GM19035 (cell line): Measurements from ENCODE around the gene ECE2.

Source experiments
- ATAC-seq: cut with Tn5 transposase; IDR thresholded peaks from one replicate; pipeline ENCODE4 v1.9.1; 2021; ENCODE audit not compliant: unreplicated experiment

ECE2 gene

GRCh38 chr3:184275961-184276910 is at the start of gene ECE2:
TSS of gene ECE2 (plus strand) at chr3:184276022. CDS start at chr3:184276154, 132 bp downstream.
- ATAC-seq, result no peak

DNA sequence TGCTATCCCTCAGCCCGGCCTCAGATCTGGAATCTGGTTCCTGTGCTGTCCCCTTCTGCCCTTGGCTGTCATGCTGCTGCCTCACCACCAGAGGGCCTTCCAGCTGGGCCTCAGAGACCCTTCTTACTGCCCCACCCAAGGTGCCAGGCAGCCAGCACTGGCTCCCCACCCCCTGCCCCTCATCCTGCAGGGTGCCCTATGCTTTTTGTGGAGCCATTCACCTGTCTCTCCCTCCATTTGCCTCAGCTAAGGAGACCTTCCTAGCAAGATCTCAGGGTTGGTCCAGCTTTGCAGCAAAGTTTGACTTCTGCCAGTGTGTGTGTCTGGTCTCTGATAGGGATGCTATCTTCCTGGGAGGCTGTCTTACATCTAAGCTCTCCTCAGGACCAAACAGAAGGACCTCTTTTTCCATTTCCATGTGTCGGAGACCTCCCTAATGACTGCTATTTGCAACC is 48.3 kb upstream of the ECE2 start:
- ATAC-seq, result no peak

- ATAC-seq, result no peak
These were observed 47.3 kb upstream of the ECE2 start for GRCh38 chr3:184228376-184229137.

DNA sequence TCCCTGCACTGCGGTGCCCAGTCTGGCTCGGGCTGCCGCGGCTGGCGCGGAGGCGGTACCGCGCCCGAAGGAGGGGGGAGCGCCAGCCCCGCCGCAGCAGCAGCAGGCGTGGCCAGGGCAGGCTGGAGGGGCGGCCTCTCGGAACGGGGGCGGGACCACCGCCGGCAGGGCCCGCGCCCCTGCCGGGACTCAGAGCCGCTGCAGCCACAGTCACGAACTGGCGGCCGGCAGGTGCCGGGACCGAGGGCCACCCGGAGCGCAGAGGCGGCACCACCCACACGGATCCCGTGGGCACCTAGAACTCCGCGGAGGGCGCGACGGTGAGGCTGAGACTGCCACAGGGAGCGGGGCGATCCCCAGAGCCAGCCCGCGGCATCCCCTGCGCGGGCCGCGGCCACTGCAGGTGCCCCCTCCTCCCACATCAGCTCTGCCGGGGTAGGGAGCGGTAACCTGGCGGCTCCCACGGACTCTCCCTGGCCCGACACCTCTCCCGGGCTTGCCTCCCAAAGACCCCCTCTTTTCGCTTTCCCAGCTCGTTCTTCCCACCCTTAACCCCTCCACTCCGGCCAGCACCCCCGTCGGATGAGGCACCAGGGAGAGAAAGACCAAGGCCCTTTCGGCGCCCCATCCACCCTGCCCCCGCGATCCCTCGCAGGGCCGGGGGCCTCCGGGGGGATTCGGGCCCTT is 46.3 kb upstream of the ECE2 start, which contains the start of gene VWA5B2:
TSS of gene VWA5B2 (plus strand) at position 192 of the 687 bp plus-strand sequence. CDS start 944 bp downstream, outside the sequence.
- peak; percentile 73 for ATAC-seq

DNA sequence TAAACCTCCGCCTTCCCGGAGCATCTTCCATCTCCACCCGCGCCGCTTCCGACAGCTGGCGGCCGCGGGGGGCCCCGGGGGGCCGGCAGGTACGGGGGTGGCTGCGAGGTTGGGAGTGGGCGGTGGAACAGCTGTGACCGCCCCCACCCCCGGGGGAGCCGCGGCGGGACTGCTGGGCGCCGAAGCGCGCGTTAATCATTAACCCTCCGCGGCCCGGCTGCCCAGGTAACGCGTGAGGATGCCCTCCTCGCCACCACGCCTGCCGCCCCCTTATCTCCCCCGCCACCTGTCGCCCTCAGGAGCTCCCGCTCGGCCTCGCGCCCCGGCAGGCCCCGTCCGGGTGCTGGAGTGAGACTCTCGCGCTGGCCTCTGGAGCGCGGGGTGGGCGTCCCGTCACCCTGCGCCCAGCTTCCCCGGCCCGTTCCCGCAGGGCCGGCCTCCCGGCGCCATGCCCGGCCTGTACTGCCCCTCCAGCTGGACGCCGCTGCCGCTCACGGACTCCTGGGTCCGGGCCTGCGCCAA is 45.7 kb upstream of the ECE2 start:
- no peak for ATAC-seq

- ATAC-seq, result no peak
These were observed 45.0 kb upstream of the ECE2 start for GRCh38 chr3:184230603-184231528.

DNA sequence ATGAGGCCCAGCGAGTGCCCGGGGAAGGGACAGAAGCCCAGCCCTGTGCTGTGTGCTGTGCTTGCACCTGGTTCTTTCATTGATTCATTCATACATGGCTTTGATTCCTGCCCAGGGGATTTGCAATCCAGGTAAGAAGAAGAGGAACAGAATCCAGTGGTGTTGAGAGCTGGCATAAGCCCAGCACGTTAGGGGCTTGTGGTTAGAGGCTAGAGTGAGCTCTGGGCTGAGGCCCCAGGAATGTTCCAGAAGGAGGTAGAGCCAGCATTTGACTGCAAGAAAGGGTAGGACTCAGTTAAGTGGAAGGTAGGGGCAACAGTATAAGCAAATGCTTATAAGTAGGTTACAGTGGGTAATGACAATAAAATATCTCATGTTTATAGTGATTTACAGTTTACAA is 44.2 kb upstream of the ECE2 start:
- no peak for ATAC-seq

- no peak for ATAC-seq
These were observed 42.5 kb upstream of the ECE2 start for GRCh38 chr3:184233127-184233843.

GRCh38 chr3:184234224-184234623 is 41.6 kb upstream of the ECE2 start:
- no peak for ATAC-seq

DNA sequence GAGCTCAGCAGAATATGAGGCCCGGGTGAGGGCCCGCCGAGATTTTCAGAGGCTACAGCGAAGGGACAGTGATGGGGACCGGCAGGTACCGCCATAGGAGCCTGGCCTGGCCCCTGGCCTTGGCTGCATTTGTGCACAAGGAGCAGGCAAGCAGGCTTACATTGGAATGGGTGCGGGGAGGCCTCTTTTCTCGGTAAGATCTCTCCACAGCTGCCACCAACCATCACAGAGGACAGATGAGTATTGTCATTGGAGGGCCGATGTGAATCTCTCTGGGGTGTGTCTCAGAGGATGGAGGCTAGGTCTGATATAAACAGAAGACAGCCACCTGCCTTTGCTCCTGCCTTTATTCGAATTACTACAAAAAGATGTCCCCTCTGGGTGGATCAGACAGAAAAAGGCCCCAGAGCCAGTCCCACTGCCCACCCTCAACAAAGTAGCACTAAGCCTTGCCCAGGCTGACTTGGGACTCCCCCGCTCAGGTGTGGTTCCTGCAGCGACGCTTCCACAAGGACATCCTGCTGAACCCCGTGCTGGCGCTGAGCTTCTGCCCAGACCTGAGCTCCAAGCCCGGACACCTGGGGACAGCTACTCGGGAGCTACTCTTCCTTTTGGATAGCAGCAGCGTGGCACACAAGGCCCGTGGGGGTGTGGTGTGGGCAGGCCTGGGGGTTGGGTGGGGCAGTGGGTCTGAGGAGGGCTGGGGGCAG is 41.0 kb upstream of the ECE2 start:
- no peak for ATAC-seq

DNA sequence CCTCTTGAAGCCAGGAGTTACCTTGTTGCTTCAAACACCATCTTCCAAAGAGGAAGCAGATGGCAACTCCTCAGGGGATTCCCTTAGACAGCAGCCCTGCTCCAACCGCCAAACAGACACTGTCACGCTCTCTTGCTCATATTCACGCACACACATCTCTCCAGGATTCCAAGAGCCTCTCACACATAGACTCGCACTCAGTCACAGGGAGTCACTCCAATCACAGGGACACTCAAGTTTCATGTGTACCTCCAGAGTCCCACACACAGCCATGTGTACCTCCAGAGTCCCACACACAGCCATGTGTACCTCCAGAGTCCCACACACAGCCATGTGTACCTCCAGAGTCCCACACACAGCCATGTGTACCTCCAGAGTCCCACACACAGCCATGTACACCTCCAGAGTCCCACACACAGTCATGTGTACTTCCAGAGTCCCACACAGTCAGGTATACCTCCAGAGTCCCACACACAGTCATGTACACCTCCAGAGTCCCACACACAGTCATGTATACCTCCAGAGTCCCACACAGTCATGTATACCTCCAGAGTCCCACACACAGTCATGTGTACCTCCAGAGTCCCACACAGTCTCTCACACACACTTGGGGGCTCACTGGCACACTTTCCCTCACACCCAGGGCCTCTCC is 40.3 kb upstream of the ECE2 start:
- ATAC-seq, result no peak

- no peak for ATAC-seq
These were observed 39.8 kb upstream of the ECE2 start for GRCh38 chr3:184236033-184236410.

DNA sequence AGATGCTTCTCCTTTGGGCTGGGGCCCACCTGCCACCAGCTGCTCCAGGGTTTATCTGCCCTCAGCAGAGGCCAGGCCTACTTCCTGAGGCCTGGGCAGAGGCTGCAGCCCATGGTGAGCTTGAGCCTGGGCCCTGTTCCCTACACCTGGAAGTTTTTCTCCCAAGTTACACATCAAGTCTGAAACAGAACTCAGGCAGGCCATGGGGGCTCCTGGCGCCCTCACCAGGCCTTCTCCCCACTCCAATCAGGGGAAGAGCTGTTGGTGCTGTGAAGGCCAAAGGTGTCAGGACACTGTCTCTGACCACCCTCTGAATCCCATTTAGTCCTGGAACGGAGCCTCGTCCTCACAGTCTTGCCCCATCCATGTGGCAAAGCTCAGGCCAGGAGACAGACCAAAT is 39.2 kb upstream of the ECE2 start:
- no peak for ATAC-seq

GRCh38 chr3:184237211-184237610 is 38.6 kb upstream of the ECE2 start:
- no peak for ATAC-seq

- ATAC-seq, result no peak
These were observed 38.0 kb upstream of the ECE2 start for GRCh38 chr3:184237807-184238206.

DNA sequence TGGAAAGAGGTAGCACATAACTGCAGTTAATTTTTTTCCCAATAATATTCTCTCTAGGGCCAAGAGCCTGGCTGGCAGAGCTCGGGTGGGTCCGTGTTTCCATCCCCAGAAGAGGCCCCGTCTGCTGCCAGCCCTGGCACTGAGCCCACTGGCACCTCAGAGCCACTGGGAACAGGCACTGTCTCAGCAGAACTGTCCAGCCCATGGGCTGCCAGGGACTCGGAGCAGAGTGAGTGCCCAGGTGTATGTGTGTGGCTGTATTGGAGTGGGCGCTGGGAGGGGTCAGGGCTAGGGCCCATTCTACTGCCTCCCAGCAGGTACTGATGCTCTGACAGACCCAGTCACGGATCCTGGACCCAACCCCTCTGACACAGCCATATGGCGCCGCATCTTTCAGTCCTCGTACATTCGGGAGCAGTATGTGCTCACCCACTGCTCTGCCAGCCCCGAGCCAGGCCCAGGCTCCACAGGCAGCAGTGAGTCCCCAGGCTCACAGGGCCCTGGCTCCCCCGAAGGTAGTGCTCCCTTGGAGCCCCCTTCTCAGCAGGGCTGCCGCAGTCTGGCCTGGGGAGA is 37.5 kb upstream of the ECE2 start:
- no peak for ATAC-seq

GRCh38 chr3:184239221-184239620 is 36.6 kb upstream of the ECE2 start:
- ATAC-seq, result no peak

GRCh38 chr3:184239708-184240107 is 36.1 kb upstream of the ECE2 start:
- no peak for ATAC-seq
